Measurements from ENCODE around the gene SHROOM3. TPM values are rescaled to one million over a fixed set of nuclear protein-coding genes. Genes with fewer than 3 reads are reported as not detected.

Gene SHROOM3
- total and polyA plus RNA-seq, 2 of the 13 experiments (the other 11 are each of a cell fraction or from before 2014, with no cell fraction given), result 0.01 TPM; not detected in 1

- POLR2A ChIA-PET, result no interaction called here
- TF ChIP-seq ELK4 (CRISPR knock-in tag; IDR thresholded peaks at IDR 0.05; ENCODE audit: borderline replicate concordance) (no peak), HNRNPUL1 (IDR thresholded peaks at IDR 0.05; ENCODE audit: low read depth, low read length) (no peak), ADNP (CRISPR knock-in tag; IDR thresholded peaks at IDR 0.05) (no peak), ZNF280D (CRISPR knock-in tag; IDR thresholded peaks at IDR 0.05) (no peak), SPEN (CRISPR knock-in tag; IDR thresholded peaks at IDR 0.05; ENCODE audit: low read depth) (no peak), FOXO4 (CRISPR knock-in tag; conservative IDR thresholded peaks at IDR 0.05) (no peak), ZSCAN22 (CRISPR knock-in tag; IDR thresholded peaks at IDR 0.05) (no peak), AKAP8 (CRISPR knock-in tag; IDR thresholded peaks at IDR 0.05) (no peak), MLLT10 (CRISPR knock-in tag; IDR thresholded peaks at IDR 0.05) (no peak), CCAR2 (optimal IDR thresholded peaks at IDR 0.05; ENCODE audit: low read depth, low read length) (no peak), ZMYM3 (CRISPR knock-in tag; IDR thresholded peaks at IDR 0.05) (no peak)
- TF ChIP-seq, protein P1, sequence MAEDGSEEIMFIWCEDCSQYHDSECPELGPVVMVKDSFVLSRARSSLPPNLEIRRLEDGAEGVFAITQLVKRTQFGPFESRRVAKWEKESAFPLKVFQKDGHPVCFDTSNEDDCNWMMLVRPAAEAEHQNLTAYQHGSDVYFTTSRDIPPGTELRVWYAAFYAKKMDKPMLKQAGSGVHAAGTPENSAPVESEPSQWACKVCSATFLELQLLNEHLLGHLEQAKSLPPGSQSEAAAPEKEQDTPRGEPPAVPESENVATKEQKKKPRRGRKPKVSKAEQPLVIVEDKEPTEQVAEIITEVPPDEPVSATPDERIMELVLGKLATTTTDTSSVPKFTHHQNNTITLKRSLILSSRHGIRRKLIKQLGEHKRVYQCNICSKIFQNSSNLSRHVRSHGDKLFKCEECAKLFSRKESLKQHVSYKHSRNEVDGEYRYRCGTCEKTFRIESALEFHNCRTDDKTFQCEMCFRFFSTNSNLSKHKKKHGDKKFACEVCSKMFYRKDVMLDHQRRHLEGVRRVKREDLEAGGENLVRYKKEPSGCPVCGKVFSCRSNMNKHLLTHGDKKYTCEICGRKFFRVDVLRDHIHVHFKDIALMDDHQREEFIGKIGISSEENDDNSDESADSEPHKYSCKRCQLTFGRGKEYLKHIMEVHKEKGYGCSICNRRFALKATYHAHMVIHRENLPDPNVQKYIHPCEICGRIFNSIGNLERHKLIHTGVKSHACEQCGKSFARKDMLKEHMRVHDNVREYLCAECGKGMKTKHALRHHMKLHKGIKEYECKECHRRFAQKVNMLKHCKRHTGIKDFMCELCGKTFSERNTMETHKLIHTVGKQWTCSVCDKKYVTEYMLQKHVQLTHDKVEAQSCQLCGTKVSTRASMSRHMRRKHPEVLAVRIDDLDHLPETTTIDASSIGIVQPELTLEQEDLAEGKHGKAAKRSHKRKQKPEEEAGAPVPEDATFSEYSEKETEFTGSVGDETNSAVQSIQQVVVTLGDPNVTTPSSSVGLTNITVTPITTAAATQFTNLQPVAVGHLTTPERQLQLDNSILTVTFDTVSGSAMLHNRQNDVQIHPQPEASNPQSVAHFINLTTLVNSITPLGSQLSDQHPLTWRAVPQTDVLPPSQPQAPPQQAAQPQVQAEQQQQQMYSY (CRISPR knock-in tag; IDR thresholded peaks at IDR 0.05), result no peak
- TF ChIP-seq, protein P2, sequence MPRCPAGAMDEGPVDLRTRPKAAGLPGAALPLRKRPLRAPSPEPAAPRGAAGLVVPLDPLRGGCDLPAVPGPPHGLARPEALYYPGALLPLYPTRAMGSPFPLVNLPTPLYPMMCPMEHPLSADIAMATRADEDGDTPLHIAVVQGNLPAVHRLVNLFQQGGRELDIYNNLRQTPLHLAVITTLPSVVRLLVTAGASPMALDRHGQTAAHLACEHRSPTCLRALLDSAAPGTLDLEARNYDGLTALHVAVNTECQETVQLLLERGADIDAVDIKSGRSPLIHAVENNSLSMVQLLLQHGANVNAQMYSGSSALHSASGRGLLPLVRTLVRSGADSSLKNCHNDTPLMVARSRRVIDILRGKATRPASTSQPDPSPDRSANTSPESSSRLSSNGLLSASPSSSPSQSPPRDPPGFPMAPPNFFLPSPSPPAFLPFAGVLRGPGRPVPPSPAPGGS (CRISPR knock-in tag; IDR thresholded peaks at IDR 0.05), result no peak
Observed at GRCh38 chr4:76447393-76447851, 12.4 kb downstream of the SHROOM3 start.

More at GRCh38 chr4:76447393-76447851, 12.4 kb downstream of the SHROOM3 start:
- Histone ChIP-seq H3K4me3 (replicated peaks in 1 of 3; ENCODE audit: insufficient read depth in 1 of 3, low read depth in 2 of 3, low read length in 3 of 3) (no peak overlapping the region), H3K4me2 (ENCODE audit: low read depth, low read length) (no peak overlapping the region), H3K4me1 (ENCODE audit: insufficient read depth, low read length) (no peaks in the 10 kb centered on the region; the same call in 1 of the 2 replicates), H3K79me2 (ENCODE audit: insufficient read depth, low read length) (no peaks in the 10 kb centered on the region), H3K9ac (ENCODE audit: insufficient read depth, low read depth, low read length) (no peak overlapping the region), H3K27ac (ENCODE audit: extremely low read length, insufficient read depth, low read length) (no peak overlapping the region), H2AFZ (ENCODE audit: low read length) (no peak overlapping the region), H3K36me3 (replicated peaks in 1 of 2; ENCODE audit: control insufficient read depth in 1 of 2, insufficient read depth in 2 of 2, low read length in 2 of 2) (no peaks in the 10 kb centered on the region), H3K9me3 (ENCODE audit: low read length) (no peaks in the 10 kb centered on the region), H4K20me1 (ENCODE audit: insufficient read depth, low read length) (no peaks in the 10 kb centered on the region), H3K27me3 (ENCODE audit: control insufficient read depth in 1 of 2, insufficient read depth in 2 of 2, low read length in 2 of 2) (0 out of 5 replicates have a peak, but pooled peaks cover 0 to 3% of the 10 kb centered on the region in 2 experiments)
- ATAC-seq (no peak), DNase-seq (ENCODE audit: low spot score) (no peak), FAIRE-seq (no peak)
- WGBS (ENCODE audit: low lambda C conversion rate), result 0% methylated on average over 1 of the region's 1 CpG
- CTCF ChIA-PET (ENCODE audit: low intra/inter-chr PET ratio, low total read pairs), result no interaction called here
- no TSS peak for BruUV-seq (replicated peaks)
- intact Hi-C loops (cut with micrococcal nuclease; ENCODE audit: unreplicated experiment) (no loop called here), in situ Hi-C loops (cut with HindIII; ENCODE audit: extremely low pct_ligation_motif_present, low pct_unique_long_range_greater_than_20kb) (no loop called here)

Measured in HepG2 (cell line).